GM21367 (cell line): ENCODE measurements around the gene NPC2.
"Not testable (repeated sequence)": the region's sequence is repeated elsewhere in the genome, so short reads cannot be mapped to it uniquely, and the experiment has no call there.

Experiments used
- ATAC-seq: cut with Tn5 transposase; IDR thresholded peaks from one replicate; pipeline ENCODE4 v1.9.1; 2021; ENCODE audit not compliant: unreplicated experiment

Gene NPC2

GRCh38 chr14:74492776-74493342, at the start of gene NPC2:
Gene NPC2, minus strand, starts transcription at chr14:74493305. Its CDS starts 31 bp downstream, at chr14:74493274.
- peak; percentile 4 for ATAC-seq

GRCh38 chr14:74542056-74542685, 49.1 kb upstream of the NPC2 start:
- ATAC-seq, result no peak

GRCh38 chr14:74541225-74541624, 48.1 kb upstream of the NPC2 start:
- no peak for ATAC-seq

GRCh38 chr14:74539503-74539902, 46.4 kb upstream of the NPC2 start:
- ATAC-seq, result no peak

GRCh38 chr14:74538411-74539391, 45.6 kb upstream of the NPC2 start:
- ATAC-seq, result no peak

- ATAC-seq, result not testable (repeated sequence)
Observed at GRCh38 chr14:74536336-74536735, 43.2 kb upstream of the NPC2 start.

- ATAC-seq, result no peak
Observed at GRCh38 chr14:74535756-74536325, 42.7 kb upstream of the NPC2 start.

- ATAC-seq, result no peak
Observed at GRCh38 chr14:74533576-74533975, 40.5 kb upstream of the NPC2 start.

- ATAC-seq, result no peak
Observed at GRCh38 chr14:74532246-74532645, 39.1 kb upstream of the NPC2 start.

GRCh38 chr14:74531467-74531866, 38.4 kb upstream of the NPC2 start:
- no peak for ATAC-seq

- no peak for ATAC-seq
Observed at GRCh38 chr14:74531006-74531405, 37.9 kb upstream of the NPC2 start.

- ATAC-seq, result no peak
Observed at GRCh38 chr14:74528886-74529285, 35.8 kb upstream of the NPC2 start.

GRCh38 chr14:74528406-74528805, 35.3 kb upstream of the NPC2 start:
- no peak for ATAC-seq

- no peak for ATAC-seq
Observed at GRCh38 chr14:74527736-74528280, 34.7 kb upstream of the NPC2 start.

- no peak for ATAC-seq
Observed at GRCh38 chr14:74526854-74527585, 33.9 kb upstream of the NPC2 start.

GRCh38 chr14:74525361-74525851, 32.3 kb upstream of the NPC2 start:
- ATAC-seq, result no peak

GRCh38 chr14:74524812-74525135, 31.7 kb upstream of the NPC2 start:
- ATAC-seq, result no peak

GRCh38 chr14:74524076-74524811, 31.1 kb upstream of the NPC2 start:
- ATAC-seq, result no peak

GRCh38 chr14:74522740-74523139, 29.6 kb upstream of the NPC2 start:
- ATAC-seq, result no peak

- ATAC-seq, result no peak
Observed at GRCh38 chr14:74521756-74522155, 28.7 kb upstream of the NPC2 start.
